T1000 (cell line): Measurements from ENCODE around the gene GGNBP2.
"Not testable (repeated sequence)": the region's sequence is repeated elsewhere in the genome, so short reads cannot be mapped to it uniquely, and the experiment has no call there.

Experiments
- DNase-seq: peaks from one replicate; lab custom pipeline; 2025; ENCODE audit warnings: mixed read lengths; lab: John Stamatoyannopoulos, UW

Gene GGNBP2

DNA sequence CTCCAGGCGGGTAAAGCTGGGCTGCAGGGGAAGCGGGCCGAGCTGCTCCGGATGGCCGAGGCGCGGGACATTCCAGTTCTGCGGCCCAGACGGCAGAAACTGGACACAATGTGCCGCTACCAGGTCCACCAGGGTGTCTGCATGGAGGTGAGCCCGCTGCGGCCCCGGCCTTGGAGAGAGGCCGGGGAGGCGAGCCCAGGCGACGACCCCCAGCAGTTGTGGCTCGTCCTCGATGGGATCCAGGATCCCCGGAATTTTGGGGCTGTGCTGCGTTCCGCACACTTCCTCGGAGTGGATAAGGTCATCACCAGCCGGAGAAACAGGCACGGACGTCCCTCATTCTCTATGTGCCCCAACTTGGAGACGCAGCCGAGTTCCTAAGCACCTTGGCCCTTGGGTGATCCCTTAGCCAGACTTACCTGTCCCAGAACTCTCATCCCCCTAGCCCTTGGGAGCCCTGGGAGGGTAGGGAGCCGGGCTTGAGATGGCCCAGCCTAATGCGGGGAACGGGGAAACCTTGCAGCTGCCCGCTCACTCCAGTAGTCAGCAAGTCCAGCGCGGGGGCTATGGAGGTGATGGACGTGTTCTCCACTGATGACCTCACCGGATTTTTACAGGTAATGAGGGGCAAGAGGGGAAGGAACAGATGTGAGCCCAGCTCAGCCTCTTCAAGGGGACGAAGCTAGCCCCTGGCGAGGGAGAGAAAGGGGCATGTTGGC lies 57.5 kb downstream of the GGNBP2 start:
- DNase-seq, result no peak

DNA sequence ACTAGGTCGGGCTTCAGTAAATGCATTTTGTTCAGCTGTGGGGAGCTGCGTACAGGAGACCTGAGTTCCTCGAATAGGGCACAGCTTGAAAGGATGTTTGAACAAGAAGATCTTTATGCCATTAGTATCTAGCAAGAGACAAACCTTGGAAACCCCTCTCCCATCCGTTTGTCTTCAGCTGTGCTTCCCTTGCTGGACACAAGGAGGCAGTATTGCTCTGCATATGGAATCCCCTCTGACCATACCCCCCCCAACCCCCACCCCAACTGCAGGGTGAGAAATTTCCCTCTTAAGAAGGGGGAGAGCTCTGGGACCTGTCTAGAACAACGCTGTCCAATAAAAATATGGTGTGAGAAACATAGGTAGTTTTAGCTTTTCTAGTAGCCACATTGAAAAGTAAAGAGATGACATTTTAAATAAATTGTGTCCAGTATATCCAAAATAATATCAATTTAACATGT lies 58.2 kb downstream of the GGNBP2 start:
- DNase-seq, result peak; percentile 62

DNA sequence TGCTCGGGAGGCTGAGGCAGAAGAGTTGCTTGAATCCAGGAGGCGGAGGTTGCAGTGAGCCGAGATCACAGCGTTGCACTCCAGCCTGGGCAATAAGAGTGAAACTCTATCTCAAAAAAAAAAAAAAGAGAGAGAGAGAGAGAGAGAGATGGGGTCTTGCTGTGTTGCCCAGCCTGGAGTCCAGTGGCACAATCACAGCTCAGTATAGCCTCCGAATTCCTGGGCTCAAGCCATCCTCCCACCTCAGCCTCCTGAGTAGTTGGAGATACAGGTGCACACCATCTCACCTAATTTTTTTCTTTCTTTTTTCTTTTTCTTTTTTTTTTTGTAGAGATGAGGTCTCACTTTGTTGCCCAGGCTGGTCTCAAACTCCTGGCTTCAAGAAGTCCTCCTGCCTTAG lies 60.3 kb downstream of the GGNBP2 start:
- DNase-seq, result not testable (repeated sequence)

DNA sequence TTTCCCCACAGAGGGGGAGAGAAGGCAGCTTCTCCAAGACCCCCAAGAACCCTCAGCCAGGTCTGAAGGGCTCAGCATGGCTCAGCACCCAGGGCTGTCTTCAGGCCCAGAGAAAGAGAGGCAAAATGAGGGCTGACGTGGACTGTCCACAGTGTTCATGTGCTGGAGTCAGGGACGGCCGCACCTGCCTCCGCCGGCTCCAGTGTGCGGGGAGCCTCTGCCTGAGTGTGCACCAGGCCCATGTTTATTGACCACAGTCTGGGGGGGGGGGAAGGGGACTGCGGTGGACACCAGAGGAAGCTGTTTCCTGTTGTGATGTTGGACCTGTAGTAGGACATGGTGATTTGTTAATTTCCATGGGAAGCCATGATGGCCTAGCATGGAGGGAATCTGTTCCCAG lies 63.6 kb downstream of the GGNBP2 start:
- no peak for DNase-seq

DNA sequence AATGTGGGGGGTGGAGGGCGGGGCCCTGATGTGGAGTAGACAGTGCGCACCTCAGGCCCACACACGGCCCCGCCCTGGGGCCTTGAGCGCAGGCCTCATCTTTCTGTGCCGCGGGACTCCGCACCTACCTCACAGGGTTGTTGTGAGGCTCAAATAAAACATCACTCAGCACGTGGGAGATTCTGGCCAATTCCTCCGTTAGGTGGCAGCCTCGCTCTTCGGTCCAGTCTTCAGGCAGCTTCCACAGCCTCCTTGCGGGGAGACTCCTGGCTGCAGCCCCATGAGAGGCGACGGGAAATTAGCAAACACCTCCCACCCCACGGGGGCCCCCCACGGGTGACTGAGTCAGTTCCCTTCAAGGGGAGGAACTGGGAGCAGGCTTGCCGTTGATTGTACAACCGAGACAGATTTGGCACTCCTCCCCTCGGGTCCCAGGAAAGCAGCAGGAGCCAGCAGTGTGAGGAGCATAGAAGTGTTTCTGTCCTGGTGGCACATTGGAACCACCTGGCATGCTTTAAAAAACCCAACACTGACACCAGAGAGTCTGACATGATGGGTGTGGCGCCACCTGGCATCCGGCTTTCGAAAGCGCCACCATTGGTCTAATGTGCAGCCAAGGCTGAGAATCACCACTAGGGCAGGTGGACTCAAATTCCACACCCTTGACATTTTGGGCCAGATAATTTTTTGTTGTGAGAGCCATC lies 64.2 kb downstream of the GGNBP2 start:
- peak; percentile 15 for DNase-seq

DNA sequence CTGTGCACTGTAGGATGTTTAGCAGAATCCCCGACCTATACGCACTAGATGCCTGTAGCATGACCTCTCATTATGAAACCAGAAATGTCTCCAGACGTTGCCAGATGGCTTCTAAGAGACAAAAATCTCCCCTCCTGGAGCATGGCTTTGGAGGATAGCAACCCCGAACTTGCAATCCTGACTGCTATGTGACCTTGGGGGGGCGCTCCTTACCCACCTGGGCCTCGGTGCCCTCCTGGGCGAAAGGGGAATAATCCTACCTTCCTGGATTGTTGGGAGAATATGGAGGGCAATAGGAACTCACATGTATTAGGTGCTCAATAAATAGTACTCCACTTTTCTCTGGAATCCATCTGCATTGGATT lies 64.8 kb downstream of the GGNBP2 start:
- DNase-seq, result no peak

DNA sequence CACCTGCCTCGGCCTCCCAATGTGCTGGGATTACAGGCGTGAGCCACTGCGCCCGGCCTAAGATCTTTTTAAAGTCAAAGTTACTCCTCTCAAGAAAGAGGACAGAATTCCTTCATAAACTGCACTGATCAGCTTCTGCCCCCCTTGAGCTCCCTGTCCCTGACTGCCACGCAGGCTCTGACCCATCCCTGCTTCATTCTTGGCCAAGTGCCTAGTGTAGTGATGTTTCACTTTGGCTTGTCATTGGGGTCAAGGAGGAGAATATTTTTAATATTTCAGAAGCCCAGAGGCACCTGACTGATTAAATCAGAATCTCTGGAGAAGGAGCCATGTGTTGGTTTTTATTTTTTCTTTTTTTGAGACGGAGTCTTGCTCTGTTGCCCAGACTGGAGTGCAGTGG lies 65.8 kb downstream of the GGNBP2 start:
- DNase-seq, result no peak

DNA sequence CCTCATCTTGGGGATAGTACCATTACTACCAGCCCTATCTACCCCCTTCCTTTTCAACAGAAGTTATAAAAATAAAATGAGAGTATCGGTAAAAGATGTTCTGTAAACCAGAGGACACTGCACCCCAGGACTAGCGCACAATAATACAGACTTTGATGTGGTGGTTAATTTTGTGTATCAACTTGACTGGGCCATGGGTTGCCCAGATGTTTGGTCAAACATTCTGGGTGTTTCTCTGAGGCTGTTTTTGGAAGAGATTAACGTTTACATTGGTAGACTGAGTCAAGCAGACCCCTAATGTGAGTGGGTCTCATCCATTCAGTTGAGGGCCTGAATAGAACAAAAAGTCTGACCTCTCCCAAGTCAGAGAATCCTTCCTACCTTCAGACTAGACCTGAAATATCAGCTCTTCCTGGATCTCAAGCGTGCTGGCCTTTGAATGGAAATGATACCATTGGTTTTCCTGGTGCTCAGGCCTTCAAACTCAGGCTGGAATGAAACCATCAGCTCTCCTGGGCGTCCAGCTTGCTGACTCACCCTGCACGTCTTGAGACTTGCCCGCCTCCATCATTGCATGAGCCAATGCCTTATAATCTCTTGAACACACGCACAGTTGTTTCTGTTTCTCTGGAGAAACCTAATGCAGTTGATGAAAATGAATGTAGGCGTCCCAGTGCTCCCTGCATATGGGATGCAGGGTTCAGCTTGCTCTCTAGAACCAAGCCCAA lies 66.8 kb downstream of the GGNBP2 start:
- no peak for DNase-seq

DNA sequence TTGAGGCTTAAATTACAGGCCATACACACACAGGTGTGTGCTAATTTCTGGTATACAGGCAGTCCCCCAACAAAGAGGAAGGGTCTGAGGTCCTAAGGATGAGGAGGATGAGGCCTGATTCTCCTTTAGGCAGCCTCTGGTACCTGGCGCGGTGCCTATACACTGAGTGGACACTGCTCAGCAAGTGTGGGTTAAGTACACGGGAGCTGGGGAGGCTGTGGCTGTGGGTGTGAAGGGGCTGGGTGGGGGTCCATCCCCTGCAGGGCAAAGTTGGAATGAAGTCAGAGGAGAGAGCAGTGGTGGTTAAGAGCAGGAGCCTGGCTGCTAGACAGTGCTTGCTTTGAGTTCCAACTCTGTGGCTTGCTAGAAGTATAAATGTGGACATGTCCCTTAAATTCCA lies 67.6 kb downstream of the GGNBP2 start:
- DNase-seq, result no peak

DNA sequence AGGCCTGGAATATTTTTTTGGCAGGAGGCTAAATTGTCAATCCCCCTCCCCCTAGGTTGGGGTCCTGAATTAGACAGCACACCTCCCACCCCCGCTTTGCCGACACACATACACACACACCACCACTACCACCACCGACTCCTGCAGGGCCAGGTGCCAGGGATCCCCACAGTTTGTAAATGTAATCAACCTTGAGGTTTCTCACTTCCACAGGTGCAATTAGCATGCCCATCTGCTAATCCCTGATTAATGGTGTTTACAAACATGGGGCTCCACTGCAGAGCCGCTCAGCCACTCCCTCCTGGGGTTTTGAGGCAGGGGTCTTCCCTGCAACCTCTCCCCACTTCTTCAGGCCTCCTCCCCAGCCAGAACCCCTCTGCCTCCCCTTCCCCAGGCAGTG lies 68.4 kb downstream of the GGNBP2 start:
- no peak for DNase-seq

DNA sequence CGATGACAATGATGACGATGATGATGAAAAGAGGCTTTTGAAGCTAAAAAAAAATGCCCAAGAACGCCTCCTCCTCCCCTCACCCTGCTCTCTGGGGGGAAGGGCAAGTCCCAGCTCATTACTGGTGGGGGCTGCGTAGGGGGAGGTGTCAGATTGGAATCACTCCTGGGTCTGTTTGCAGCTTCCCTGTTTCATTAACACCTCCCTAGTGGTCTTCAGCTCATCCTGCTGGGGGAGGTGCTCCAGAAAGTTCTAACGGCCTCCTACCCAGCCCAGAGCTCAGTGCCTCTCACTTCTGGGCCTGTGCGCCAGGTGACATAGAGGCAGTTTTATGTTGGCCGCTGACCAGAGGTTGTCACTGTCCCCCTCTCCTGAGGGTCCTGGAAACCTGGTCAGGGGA lies 69.4 kb downstream of the GGNBP2 start:
- no peak for DNase-seq

DNA sequence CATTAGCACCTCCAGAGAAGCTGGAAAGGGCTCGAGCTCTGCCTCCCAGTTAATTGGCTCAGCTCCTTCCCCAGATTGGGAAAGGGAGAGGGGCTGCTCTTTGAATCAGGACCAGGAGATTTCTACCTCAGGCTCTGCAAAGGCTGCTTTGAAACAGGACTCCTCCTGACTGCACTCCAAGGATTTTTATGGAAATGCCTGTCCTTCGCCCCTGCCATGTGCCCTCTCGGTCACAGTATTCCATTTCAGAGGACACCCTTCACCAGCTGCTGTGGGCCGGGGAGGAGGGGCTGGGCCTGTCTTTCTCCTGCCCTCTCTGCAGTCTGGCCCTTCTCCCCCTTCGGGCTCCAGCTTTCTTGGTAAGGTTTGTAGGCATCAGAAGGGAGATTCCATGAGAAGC lies 70.2 kb downstream of the GGNBP2 start:
- no peak for DNase-seq

DNA sequence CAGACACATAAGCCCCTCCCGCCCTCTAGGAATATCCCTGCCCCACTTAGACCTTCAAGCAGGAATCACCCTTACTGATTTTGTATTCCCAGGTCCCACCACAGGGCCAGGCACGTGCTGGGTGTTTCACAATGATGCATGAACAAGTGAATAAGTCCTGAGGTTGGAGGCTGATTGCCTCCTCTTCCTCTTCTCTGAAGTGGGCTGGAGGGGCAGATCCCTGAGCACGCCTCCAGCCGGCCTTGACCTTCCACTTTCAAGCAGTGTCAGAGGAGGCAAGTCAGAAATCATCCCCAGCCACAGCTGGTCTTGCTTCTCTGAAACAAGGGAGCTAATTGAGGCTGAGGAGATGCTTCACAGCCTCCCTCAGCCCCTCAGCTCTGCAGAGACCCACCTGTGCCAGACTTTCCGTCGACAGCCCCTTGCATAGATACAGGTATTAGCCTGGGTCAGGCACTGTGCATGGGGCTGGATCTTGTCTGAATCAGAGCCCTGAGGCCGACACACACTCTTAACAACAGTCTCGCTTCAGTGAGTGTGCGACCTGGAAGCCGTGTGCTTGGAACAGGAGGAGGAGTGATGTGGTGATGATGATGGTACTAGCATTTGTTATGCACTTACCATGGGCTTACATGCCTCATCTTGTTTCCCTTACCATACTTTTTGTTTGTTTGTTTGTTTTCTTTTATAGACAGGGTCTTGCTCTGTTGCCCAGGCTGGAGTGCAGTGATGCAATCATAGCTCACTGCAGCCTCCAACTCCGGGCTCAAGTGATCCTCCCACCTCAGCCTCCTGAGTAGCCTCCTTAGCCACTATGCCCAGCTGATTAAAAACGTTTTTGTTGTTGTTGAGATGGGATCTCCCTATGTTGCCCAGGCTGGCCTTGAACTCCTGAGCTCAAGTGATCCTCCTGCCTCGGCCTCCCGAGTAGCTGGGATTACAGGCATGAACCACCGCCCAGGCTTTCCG lies 71.6 kb downstream of the GGNBP2 start:
- no peak for DNase-seq

DNA sequence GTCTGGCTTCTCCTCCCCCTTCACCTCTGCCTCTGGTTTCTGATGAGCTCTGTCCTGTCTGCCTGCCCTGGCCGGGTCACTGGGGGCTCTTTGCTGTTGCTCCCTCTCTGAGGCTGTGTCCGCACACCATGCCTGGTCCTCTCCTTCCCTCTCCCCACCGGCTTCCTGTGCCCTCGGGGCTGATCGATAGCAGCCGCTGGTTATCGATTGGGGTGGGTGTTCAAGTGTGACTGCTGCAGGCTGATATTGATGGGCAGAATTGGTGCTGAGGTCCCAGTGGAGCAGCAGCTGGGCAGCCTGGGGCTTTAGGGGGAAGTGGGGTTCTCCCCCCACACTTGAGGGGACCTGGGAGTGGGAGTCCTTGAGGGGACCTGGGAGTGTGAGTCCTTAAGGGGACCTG lies 73.1 kb downstream of the GGNBP2 start:
- DNase-seq, result no peak

DNA sequence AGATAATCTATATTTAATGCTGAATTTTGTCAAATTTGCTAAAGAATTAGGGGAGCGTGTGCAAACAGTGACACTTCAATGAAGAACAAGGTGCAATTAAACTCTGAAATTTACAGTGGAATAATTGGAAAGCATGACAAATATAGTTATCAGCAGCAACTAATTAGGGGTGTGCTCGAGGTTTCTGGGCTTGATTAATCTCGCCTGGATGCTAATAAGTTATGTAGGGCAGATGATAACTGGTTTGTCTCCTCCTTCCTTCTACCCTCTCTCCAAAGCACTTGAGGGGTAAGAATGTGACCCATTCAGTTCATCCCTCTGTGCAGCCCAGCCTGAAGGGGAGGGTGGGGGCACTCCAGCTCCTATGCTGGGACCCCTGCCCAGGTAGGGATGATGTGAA lies 78.6 kb downstream of the GGNBP2 start:
- DNase-seq, result no peak

DNA sequence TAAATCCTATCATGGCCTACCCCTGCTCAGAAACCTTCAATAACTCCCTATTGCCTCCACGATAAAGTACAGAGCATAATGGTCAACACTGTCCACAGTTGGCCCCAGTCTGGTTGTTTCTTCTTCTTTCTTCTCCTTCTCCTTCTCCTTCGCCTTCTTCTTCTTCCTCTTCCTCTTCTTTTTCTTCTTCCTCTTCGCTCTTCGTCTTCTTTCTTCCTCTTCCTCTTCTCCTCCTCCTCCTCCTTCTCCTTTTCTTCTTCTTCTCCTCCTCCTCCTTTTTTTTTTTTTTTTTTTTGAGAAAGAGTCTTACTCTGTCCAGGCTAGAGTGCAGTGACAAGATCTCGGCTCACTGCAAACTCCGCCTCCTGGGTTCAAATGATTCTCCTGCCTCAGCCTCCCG lies 80.5 kb downstream of the GGNBP2 start:
- no peak for DNase-seq

DNA sequence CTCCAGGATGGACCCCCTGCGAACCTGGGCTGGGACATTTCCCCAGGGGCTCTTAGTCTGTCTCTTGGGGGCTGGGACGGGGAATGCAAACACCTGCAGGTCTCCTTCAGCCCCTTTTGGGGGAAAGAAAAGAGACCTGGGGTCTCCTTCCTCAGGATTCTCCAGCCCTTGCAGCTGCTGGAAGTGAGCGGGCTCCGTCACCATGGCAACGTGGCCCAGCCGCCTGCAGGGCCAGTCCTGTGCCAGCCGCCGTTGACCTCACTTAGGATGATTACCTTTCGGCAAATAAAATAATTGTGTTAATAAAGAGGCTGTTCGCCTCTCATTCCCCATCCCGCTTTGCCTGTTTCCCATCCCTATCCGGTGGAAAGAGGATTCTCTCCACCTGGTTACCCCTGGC lies 82.4 kb downstream of the GGNBP2 start:
- DNase-seq, result no peak

DNA sequence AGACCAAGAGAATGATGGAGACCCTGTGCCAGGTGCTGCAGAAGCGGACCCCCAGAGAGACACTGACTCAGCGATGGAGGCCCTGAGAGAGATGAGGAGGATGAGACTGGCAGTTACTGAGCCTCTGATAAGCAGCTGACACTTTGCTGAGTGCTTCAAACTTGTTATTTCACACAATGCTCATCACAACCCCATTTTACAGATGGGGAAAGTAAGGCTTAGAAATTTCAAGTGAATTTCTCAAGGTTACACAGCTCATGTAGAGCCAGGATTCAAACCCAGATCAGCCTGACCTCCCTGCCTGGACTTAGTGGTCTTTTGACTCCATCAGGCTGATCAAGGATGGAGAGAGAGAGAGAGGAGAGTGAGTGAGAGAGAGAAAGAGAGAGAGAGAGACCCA lies 83.9 kb downstream of the GGNBP2 start:
- no peak for DNase-seq

DNA sequence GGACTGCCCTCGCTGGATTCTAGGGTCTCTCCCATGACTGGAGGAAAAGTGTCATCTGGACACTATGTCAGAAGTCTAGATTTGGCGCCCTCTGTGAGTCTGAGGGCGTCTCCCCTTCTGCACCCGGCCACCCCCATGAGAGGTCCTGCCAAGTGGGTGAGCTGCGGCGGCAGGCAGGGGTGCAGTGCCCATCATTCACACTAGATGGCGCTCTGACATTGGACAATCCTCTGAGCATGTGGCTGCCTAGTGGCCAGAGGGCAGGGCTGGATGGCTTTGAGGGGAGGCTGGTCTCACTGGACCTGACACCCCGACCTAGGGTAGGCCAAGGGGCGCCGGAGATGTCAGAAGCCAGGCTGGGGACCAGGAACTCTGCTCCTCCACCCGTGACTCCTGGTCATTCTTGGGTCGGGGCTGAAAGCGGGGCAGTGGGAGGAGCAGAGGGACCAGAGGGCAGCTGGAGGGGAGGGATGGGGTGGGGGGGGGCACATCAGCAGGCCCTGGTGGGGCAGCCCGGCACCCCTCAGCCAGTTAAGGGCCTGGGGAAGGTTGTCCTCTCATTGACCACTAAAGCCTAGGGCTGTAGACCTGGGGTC lies 84.6 kb downstream of the GGNBP2 start:
- peak; percentile 67 for DNase-seq

DNA sequence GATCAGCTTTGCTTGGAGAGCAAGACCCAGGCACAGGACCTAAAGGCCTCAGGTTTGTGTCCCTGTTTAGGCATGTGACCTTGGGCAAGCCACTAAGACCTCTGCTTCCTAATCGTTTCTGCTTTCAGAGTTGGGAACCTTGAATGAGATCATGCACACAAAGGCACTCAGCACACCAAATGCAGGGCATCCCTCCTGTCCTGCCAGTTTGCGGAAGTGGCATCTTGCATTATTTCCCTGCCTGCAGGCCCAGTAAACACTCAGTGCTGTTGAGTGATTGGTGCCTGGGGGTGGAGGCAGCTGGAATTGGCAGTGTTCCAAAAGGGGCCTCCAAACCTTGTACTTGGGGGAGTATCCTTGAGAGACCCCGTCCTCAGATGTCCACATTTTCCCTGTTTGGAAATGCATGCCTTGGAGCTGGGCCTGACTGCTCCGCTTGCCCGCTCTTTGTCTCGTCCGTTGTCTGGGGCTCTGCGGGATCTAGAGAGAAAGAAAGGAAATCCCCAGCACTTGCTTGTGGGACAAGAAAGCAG lies 85.3 kb downstream of the GGNBP2 start:
- DNase-seq, result no peak

DNA sequence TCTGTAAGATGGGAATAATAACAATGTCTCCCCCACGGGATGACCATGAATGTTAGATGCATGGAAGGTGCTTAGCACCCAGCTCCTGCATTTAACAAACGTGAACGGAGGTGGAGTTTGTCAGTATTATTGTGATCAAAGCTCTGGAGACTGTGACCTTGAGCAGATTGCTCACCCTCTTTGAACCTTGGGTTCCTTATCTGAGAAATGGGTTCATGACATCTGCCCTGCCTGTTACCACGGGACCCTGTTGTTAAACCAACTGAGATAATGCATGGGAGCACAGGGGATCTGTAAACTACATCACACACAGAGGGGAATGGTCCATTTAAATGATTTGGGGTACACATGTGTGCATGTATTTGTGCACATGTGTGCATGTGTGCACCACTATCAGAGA lies 86.3 kb downstream of the GGNBP2 start:
- no peak for DNase-seq
